Measurements from ENCODE around the gene CLCNKA. TPM values are rescaled to one million over a fixed set of nuclear protein-coding genes. Genes with fewer than 3 reads are reported as not detected.

The CLCNKA gene
- total and polyA plus RNA-seq, 2 of the 8 experiments (the other 6 are each of a cell fraction or from before 2014, with no cell fraction given) = 0.95 to 2.0 TPM

- H3K4me3 ChIP-seq (ENCODE audit: extremely low read depth in 1 of 4, insufficient read depth in 2 of 4, low read depth in 3 of 4, low read length in 4 of 4) = no peak overlapping the region
- H4K20me1 ChIP-seq (replicated peaks in 1 of 2; ENCODE audit: control insufficient read depth in 1 of 2, insufficient read depth in 2 of 2, low read length in 2 of 2) = peaks cover 0 to 3% of the 10 kb centered on the region in 2 experiments
- peaks cover 0 to 12% of the 10 kb centered on the region in 2 experiments; a peak in 2 of 4 replicates for H3K79me2 ChIP-seq (ENCODE audit: control insufficient read depth in 1 of 2, insufficient read depth in 2 of 2, low read length in 2 of 2)
- H4K5ac ChIP-seq (ENCODE audit: insufficient read length, low read depth, low read length) = no peak overlapping the region
- no peak for FAIRE-seq
- WGBS, 2 experiments (ENCODE audit: extremely low coverage in 1 of 2, insufficient coverage in 1 of 2, insufficient read length in 1 of 2, insufficient replicate concordance in 2 of 2, low coverage in 1 of 2, low lambda C conversion rate in 2 of 2, missing lambda C conversion rate in 1 of 2) = 100% methylated on average over 1 of the region's 1 CpG; no CpG with 5 or more reads in 1 of the 2 experiments
- no peak overlapping the region for H3K9ac ChIP-seq (replicated peaks in 1 of 4; ENCODE audit: extremely low read depth in 1 of 4, low read depth in 3 of 4, low read length in 3 of 4)
- CTCF ChIA-PET (ENCODE audit: partially characterized antibody) = interaction anchor here (1.0 to 5.7 kb wide), 4 partner anchors 14 to 180 kb away, joined by 3 to 53 read pairs (median 8); no protein-coding TSS in a partner anchor
- peaks cover 0 to 16% (median 8%) of the 10 kb centered on the region in 4 experiments; a peak in 6 of 8 replicates for H3K36me3 ChIP-seq (ENCODE audit: control insufficient read depth in 2 of 4, insufficient read depth in 4 of 4, low read length in 3 of 4)
- no peak overlapping the region for H2BK15ac ChIP-seq (ENCODE audit: low read length)
- no peaks in the 10 kb centered on the region for H3K23me2 ChIP-seq (ENCODE audit: low read depth, low read length)
- no peak overlapping the region for H2BK20ac ChIP-seq (ENCODE audit: low read length)
- H2AFZ ChIP-seq (ENCODE audit: low read length) = no peak overlapping the region
- H3K27me3 ChIP-seq (replicated peaks in 1 of 4; ENCODE audit: control insufficient read depth in 3 of 4, extremely low read depth in 1 of 4, insufficient read depth in 3 of 4, low read length in 3 of 4) = no peaks in the 10 kb centered on the region
- no peak overlapping the region for H2BK5ac ChIP-seq (ENCODE audit: low read depth, low read length)
- H3K4me1 ChIP-seq (replicated peaks in 1 of 4; ENCODE audit: control insufficient read depth in 3 of 4, insufficient read depth in 4 of 4, low read length in 3 of 4) = peaks cover 0 to 4% (median 0%) of the 10 kb centered on the region in 4 experiments; a peak in 1 of 7 replicates
- no peak overlapping the region for H3K14ac ChIP-seq (ENCODE audit: insufficient read length)
- no peak for DNase-seq (ENCODE audit: low read depth in 1 of 2, low spot score in 2 of 2)
- H3K4me2 ChIP-seq (ENCODE audit: insufficient read depth in 1 of 2, low read depth in 2 of 2, low read length in 2 of 2) = no peak overlapping the region
- peaks cover 12 to 13% of the 10 kb centered on the region in 2 experiments for H3K9me3 ChIP-seq (ENCODE audit: insufficient read depth in 2 of 2, low read depth in 1 of 2, low read length in 1 of 2)
- H3K79me1 ChIP-seq (ENCODE audit: low read depth, low read length) = peaks cover 8% of the 10 kb centered on the region; the same call in 1 of the 2 replicates
- H4K91ac ChIP-seq (replicated peaks; ENCODE audit: insufficient read length, low read length) = no peak overlapping the region
- H2AK5ac ChIP-seq (ENCODE audit: low read depth, low read length) = no peak overlapping the region
- no peak overlapping the region for H2BK12ac ChIP-seq (ENCODE audit: low read depth, low read length)
- no peak overlapping the region for H3K27ac ChIP-seq (ENCODE audit: low read depth, low read length)
- no peak overlapping the region for H3K23ac ChIP-seq (ENCODE audit: insufficient read length)
- no peak overlapping the region for H2BK120ac ChIP-seq (replicated peaks; ENCODE audit: low read depth, low read length)
- POLR2A ChIA-PET (ENCODE audit: partially characterized antibody) = interaction anchor here (0.6 to 1.6 kb wide), 2 partner anchors 8 to 10 kb away, joined by 3 to 4 read pairs; no protein-coding TSS in a partner anchor
- no peak overlapping the region for H4K8ac ChIP-seq (ENCODE audit: extremely low read depth, insufficient read depth, low read length)
- no peak overlapping the region for H3K56ac ChIP-seq (replicated peaks; ENCODE audit: insufficient read length, low read depth, low read length)
- H3K18ac ChIP-seq (ENCODE audit: extremely low read depth, low read length) = no peak overlapping the region
- H3K4ac ChIP-seq (replicated peaks; ENCODE audit: insufficient read length, low read depth, low read length) = no peak overlapping the region
- TF ChIP-seq CEBPB (IDR thresholded peaks at IDR 0.05; ENCODE audit: low read depth, low read length) = no peak
- TF ChIP-seq RXRA (IDR thresholded peaks at IDR 0.05; ENCODE audit: insufficient read depth, low read depth, low read length) = no peak
- no peak for TF ChIP-seq RBBP5 (IDR thresholded peaks at IDR 0.05; ENCODE audit: borderline replicate concordance, low read depth, low read length)
- no peak for TF ChIP-seq SRF (IDR thresholded peaks at IDR 0.05; ENCODE audit: low read depth, low read length)
- TF ChIP-seq JUND (IDR thresholded peaks at IDR 0.05; ENCODE audit: low read length) = no peak
- TF ChIP-seq SIRT6 (IDR thresholded peaks at IDR 0.05; ENCODE audit: low read length) = no peak
- TF ChIP-seq CHD1 (IDR thresholded peaks at IDR 0.05; ENCODE audit: low read depth, low read length) = no peak
- TF ChIP-seq NANOG (IDR thresholded peaks at IDR 0.05; ENCODE audit: insufficient read depth, low read depth, low read length, poor library complexity, severe bottlenecking) = no peak
- TF ChIP-seq TBP (IDR thresholded peaks at IDR 0.05; ENCODE audit: low read depth, low read length) = no peak
- no peak for TF ChIP-seq EZH2 (IDR thresholded peaks at IDR 0.05; ENCODE audit: low read depth, low read length, severe bottlenecking)
- no peak for TF ChIP-seq ATF2 (IDR thresholded peaks at IDR 0.05; ENCODE audit: low read length)
- no peak for TF ChIP-seq KDM1A (IDR thresholded peaks at IDR 0.05; ENCODE audit: borderline replicate concordance, low read length)
- TF ChIP-seq YY1 (IDR thresholded peaks at IDR 0.05; ENCODE audit: low read depth, low read length) = no peak
Measured at GRCh38 chr1:15972409-15972808, 49.4 kb upstream of the CLCNKA start.
